HCEC 1CT (cell line): ENCODE data around the gene HLA-DOA.

Experiments used
- DNase-seq: peaks from one replicate; pipeline ENCODE4 v3.0.0-alpha.2; 2017

Gene HLA-DOA

GRCh38 chr6:33015798-33016197 is 6.4 kb upstream of the HLA-DOA start:
- DNase-seq, result no peak

- peak; percentile 71 for DNase-seq
Observed at GRCh38 chr6:33014841-33015634, 5.6 kb upstream of the HLA-DOA start.

DNA sequence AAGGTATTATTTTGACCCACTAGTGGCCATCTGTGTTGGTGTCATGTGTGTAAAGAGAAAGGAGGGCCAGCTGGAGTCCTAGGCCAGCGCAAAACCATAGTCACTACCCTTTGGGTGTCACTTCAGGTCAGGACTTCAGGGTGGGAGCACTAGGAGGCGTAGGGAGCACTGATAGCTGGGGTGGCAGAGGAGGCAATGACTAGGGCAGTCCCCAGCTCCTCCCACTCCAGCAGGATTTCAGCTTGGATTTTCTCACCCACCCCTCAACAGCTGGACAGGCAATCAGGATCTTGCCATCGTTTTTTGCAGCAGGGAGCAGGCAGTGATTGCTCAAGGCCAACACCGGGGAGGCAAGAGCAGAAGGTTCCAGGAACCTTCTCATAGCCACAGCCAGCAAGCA is 4.2 kb upstream of the HLA-DOA start:
- no peak for DNase-seq

DNA sequence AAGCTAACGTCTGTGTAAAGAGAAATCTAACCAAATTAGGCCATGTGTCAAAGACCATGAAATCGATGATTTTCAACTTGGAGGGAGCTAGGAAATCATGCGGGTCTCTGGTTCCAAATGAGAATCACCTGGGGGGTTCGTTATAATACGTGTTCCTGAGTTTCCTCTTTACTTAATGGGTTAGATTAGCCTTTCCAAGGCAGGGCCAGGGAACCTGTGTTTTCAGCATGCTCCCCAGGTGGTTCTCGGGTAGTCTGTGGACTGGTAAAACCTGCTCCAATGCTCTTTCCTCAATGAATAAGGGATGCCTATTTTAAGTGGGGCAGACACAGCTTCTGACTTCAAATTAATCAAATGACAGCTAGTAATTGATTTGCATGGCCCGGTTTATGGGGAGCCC is 965 bp upstream of the HLA-DOA start:
- no peak for DNase-seq

DNA sequence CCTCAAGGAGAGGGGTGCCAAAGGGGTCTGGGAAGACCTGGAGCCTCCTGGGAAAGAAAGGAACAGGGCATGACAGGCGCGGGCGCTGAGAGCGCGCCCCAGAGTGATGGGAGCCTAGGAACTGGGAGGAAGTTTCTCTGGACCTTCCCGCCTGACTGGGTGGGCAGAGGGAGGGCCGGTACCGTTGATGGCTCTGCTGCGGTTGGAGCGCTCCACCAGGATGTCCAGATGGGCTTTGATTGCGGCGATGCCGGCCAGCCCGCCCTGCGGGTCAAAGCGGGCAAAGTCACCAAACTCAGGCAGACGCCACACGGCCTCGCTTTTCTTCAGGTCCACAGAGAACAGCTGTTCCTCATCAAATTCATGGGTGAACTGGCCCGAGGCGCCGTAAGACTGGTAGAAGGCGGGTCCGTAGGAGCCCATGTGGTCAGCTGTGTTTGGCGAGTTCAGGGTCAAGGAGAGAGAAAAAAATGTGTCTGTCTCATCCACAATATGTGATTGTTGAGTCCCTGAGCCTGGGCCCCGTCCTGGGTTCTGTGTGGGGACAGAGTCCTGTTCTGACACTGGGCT is 1.5 kb downstream of the HLA-DOA start:
- no peak for DNase-seq

DNA sequence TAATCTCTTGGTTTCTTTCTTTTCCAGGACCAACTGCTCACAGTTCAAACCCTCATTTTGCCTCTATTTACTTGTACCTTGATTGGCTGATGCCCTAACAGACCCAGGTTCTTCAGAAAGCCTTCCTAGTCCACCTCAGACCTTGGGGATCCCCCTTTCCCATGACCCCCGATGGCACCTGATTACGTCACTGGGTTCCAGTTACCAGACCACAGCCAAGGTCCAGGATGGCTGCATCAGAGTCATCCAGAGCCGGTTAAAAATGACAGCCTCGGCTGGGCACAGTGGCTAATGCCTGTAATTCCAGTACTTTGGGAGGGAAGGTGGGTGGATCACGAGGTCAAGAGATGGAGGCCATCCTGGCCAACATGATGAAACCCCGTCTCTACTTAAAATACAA is 4.5 kb downstream of the HLA-DOA start:
- DNase-seq, result no peak

GRCh38 chr6:33001685-33002084 is 7.7 kb downstream of the HLA-DOA start:
- no peak for DNase-seq

DNA sequence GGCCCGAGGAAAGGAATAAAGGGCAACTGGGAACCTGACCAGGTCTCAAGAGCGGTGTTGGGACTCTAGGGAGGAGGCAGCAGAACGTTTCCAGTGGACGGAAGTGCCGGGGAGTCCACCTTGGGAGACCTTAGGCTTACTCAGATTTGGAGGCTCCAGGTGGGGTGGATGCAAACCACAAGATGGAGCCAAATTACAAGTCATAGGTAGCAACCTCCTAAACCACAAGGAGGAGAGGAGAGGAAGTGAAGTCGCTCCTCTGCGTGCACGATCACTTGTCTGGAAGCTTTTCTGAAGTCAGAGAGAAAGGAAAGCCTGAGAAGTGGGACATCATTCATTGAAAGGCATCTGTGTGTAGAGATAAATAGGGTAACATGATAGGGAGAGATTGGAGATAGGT is 9.3 kb downstream of the HLA-DOA start:
- DNase-seq, result no peak

GRCh38 chr6:32995448-32995847 is 13.9 kb downstream of the HLA-DOA start:
- DNase-seq, result no peak

DNA sequence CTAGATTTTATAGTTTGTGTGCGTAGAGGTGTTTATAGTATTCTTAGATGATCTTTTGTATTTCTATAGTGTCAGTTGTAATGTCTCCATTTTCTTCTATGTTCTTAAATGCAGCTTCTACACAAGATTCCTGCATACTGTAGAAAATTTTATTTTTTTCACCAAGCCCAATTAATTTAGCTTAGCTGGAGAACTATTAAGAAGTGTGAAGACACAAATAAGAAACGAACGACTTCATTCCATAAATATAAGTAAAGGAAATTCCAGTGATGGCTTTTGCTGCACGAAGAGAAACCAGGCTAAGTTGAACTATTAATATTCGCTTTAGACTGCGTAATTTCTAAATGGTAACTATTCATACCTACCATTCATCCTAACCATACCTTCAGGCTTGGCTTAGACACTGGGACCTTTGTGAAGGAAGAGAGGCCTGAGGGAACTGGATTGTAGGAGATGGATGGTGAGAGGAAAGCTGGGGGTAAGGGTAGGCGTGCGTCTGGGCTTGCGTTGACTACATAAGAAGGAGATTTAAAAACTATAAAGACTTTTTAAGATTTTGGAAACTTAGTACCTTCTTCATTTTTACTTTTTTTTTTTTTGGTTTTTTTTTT is 15.9 kb downstream of the HLA-DOA start:
- DNase-seq, result no peak

- no peak for DNase-seq
Observed at GRCh38 chr6:32991972-32992371, 17.4 kb downstream of the HLA-DOA start.

DNA sequence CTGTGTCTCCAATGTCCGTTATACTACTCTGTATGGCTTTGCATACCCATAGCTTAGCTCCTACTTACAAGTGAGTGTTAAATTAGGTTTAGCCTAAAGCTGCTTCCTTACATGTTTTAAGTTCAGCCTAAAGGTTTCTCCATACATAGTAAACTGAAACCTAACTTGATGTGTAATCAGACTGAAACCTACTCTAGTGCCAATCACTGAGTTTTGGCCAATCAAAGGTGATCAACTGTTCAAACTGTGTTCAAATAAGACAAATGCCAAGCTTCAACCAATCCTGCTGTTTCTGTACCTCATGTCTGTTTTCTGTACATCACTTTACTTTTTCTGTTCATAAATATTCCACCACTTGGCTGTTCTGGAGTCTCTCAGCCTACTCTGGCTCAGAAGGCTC is 20.0 kb downstream of the HLA-DOA start:
- DNase-seq, result no peak

- peak; percentile 76 for DNase-seq
Observed at GRCh38 chr6:32984622-32985389, 24.6 kb downstream of the HLA-DOA start.

GRCh38 chr6:32983964-32984621 is 25.3 kb downstream of the HLA-DOA start:
- DNase-seq, result no peak

DNA sequence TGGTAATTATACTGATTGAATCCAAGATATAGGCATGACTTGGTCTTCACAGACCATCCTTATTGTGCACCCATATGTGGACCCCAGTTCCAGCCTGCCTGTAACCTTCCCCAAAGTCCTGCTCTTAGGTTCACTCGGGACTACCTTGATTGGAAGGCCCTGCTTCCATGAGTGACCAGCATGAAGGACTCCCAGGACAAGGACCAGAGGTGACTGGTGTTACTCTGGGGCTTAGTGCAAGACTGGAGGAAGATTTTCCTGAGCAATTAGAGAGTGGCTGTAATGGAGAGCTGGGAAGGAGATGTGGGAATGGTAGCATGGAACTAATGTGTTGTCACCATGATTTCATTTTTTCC is 25.9 kb downstream of the HLA-DOA start:
- DNase-seq, result no peak

DNA sequence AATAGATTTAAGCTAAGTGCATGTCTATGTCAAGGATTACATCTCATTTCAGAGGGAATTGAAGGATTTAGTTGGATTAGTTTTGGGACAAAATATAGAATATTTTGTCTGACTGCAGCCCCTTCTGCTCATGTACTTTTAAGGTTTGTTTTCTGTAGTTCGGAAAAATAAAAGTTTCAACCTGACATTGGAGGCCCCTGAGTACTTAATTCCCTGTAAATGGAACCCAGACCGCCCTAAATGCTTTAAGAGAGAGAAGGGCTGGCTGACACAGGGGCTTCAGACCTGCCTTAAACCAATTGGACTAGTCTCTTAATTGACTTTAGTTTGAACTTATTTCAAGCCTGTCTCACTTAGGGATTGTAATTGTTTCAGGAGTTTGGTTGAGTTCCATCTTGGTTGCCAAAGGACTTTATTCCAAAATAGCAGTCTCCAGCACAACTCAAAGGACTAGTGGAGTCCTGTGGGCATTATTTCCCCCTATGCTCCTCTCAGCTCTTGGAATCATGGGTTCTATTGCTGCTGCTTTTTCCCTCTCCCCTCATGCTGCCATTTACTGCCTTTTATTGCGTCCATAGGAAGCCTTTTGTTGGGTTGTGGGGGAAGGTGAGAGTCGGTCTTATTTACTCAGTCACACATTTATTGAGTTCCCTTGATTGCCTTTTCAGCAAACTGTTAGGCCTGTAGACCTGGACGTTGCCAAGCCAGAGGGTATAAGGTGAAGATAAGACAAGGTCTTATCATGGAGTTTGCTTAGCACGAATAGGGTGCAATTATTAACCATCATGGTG is 26.5 kb downstream of the HLA-DOA start:
- DNase-seq, result no peak

DNA sequence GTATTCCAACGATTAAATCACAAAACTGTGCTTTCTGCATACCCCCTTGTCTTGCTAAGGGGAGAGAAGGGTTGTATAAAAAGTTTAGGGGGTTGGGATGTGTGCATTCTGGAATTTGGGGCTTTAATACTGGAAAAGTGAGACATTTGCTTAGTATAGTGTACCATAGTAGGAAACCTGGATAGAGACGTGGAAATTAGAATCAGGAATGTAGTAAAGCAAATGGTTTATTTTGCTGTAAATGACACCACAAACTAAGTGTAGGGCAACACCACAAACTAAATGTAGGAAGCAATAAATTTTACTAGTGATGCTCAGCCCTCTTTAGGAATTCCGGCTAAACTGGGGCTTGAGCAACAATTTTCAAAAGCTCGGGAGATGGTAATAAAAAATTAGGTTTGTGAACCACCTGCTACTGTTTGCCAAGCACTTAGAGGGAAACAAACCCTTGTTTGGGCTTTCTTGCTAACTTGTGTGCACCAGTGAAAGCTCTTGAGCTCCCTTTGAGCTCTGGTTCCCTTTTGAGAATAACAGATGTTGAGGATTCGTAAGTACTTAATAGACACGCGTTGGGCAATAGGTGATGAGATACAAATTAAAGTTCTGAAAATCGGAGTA is 27.2 kb downstream of the HLA-DOA start:
- no peak for DNase-seq

GRCh38 chr6:32980488-32981038 is 28.8 kb downstream of the HLA-DOA start:
- DNase-seq, result no peak

GRCh38 chr6:32979720-32980487 is 29.5 kb downstream of the HLA-DOA start:
- no peak for DNase-seq

DNA sequence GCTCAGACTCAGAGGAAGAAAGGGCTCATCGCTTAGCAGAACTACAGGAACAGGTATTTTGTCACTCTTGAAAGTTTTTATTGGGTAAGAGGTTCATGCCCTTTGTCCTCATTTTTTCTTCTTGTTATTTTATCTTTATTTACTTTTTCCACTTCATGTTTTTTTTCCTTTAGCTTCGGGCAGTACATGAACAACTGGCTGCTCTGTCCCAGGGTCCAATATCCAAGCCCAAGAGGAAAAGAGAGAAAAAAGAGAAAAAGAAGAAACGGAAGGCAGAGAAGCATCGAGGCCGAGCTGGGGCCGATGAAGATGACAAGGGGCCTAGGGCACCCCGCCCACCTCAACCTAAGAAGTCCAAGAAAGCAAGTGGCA is 31.5 kb downstream of the HLA-DOA start:
- no peak for DNase-seq
